CD8-positive, alpha-beta memory T cell (primary cell): Measurements from ENCODE around the gene PSMD2. TPM values are rescaled to one million over a fixed set of nuclear protein-coding genes. Genes with fewer than 3 reads are reported as not detected.

Experiments used
- CTCF ChIA-PET: fragments of 350-600 bp; sonication (Branson Sonifier 250); formaldehyde crosslinking; loops from one replicate; lab custom pipeline; 2021; ENCODE audit warnings: antibody characterized with exemption; lab: Charles Lee
- POLR2A ChIA-PET: fragments of 350-600 bp; sonication (Branson Sonifier 250); formaldehyde crosslinking; loops from one replicate; lab custom pipeline; 2021; ENCODE audit warnings: antibody characterized with exemption; lab: Charles Lee
- DNase-seq, 5 donors: peaks; one replicate each; pipeline versions ENCODE4 v3.0.0 to v3.0.0-alpha.2; 2020 to 2022; ENCODE audit warnings: mixed read lengths in 1 of 5
- H3K27ac ChIP-seq: one replicate; pipeline ENCODE4 v1.7.0; 2013; ENCODE audit warnings: low read depth, mild to moderate bottlenecking, low read length, moderate library complexity
- H3K27me3 ChIP-seq: 2 replicates; pipeline ENCODE4 v1.7.0; 2013; ENCODE audit warnings: low read length, mild to moderate bottlenecking; ENCODE audit not compliant: insufficient read depth, poor library complexity, severe bottlenecking
- H3K36me3 ChIP-seq: 2 replicates; pipeline ENCODE4 v1.7.0; 2013; ENCODE audit warnings: mild to moderate bottlenecking, low read length, moderate library complexity; ENCODE audit not compliant: insufficient read depth
- H3K4me1 ChIP-seq: 2 replicates; pipeline ENCODE4 v1.7.0; 2013; ENCODE audit warnings: mild to moderate bottlenecking, low read length, moderate library complexity; ENCODE audit not compliant: insufficient read depth
- H3K4me3 ChIP-seq: 2 replicates; pipeline ENCODE4 v1.7.0; 2013; ENCODE audit warnings: mild to moderate bottlenecking, low read length
- H3K9me3 ChIP-seq: 2 replicates; pipeline ENCODE4 v1.7.0; 2013; ENCODE audit warnings: mild to moderate bottlenecking, low read length
- H3K27ac Mint-ChIP-seq, 8 donors: one replicate each; pipeline ENCODE4 v1.8.0; 2020 to 2021; ENCODE audit warnings: mixed read lengths in 8 of 8, mild to moderate bottlenecking in 6 of 8, inconsistent platforms in 3 of 8, moderate library complexity in 3 of 8
- H3K27me3 Mint-ChIP-seq, 2 donors: one replicate each; pipeline ENCODE4 v1.8.0; 2020 to 2021; ENCODE audit warnings: mixed read lengths in 2 of 2, mild to moderate bottlenecking in 1 of 2, moderate library complexity in 1 of 2
- H3K36me3 Mint-ChIP-seq, 3 donors: one replicate each; pipeline ENCODE4 v1.8.0; 2020 to 2021; ENCODE audit warnings: mixed read lengths in 3 of 3, inconsistent platforms in 1 of 3, mild to moderate bottlenecking in 1 of 3
- H3K4me1 Mint-ChIP-seq, 3 donors: one replicate each; pipeline ENCODE4 v1.8.0; 2020 to 2021; ENCODE audit warnings: mixed read lengths in 3 of 3, inconsistent platforms in 1 of 3, mild to moderate bottlenecking in 1 of 3
- H3K4me3 Mint-ChIP-seq, 7 donors: one replicate each; pipeline ENCODE4 v1.8.0; 2020 to 2021; ENCODE audit warnings: mixed read lengths in 7 of 7, mild to moderate bottlenecking in 6 of 7, moderate library complexity in 4 of 7, inconsistent platforms in 2 of 7
- H3K9me3 Mint-ChIP-seq, 5 donors: one replicate each; pipeline ENCODE4 v1.8.0; 2020 to 2022; ENCODE audit warnings: mixed read lengths in 5 of 5, mild to moderate bottlenecking in 3 of 5, moderate library complexity in 2 of 5, inconsistent platforms in 1 of 5
- polyA plus RNA-seq: library from polyadenylated mRNA; unstranded; fragments of 300-500 nt; fragmentation: Illumina TruSeq; gene quantifications from one replicate; pipeline ENCODE4 v1.2.3, GENCODE V29; 2021
- total RNA-seq, 2 experiments: library from RNA; stranded (reverse); gene quantifications; one replicate each; pipeline ENCODE4 v1.2.3, GENCODE V29; 2021

The PSMD2 gene
- total and polyA plus RNA-seq, 3 experiments from 2014 or later, result 211 to 342 (median 334) TPM

DNA sequence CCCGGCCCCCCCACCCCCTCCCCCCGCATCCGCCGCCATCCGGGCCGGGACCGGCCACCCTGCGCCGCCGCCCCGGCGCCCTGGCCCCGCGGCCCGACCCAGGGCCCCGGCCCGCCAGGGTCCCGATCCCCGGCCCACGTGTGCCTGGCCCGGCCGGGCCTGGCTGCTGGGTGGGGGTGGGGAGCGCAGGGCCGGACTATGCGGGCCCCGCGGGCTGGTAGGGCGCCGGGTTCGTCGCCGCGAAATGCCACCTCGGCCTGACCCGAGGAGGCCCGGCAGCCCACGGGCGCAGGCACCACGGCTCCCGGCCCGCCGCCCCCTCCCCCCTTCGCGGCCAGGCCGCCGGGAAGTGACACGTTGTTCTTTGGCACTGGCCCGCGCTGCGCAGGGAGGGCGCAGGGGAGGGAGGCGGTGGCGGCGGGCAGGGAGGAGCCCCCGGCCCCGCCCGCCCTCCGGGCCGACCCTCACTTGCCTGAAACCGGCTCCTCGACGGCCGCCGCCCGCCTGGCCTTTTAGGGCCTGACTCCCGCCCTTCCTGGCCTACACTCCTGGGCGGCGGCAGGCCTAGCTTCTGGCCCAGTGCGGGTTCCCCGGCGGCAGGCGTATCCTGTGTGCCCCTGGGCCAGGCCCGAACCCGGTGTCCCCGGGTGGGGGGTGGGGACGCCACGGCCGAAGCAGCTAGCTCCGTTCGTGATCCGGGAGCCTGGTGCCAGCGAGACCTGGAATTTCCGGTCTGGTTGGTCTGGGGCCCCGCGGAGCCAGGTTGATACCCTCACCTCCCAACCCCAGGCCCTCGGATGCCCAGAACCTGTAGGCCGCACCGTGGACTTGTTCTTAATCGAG is 15.9 kb downstream of the PSMD2 start:
- Mint-ChIP-seq H3K4me1 (peaks cover 30 to 43% (median 36%) of the 10 kb centered on the region in 3 donors), H3K9me3 (no peaks in the 10 kb centered on the region), H3K4me3 (peak overlapping the region; percentile 83 to 91 (median 88)), H3K36me3 (peaks cover 0 to 31% (median 3%) of the 10 kb centered on the region in 3 donors), H3K27ac (peak overlapping the region; percentile 88 to 99 (median 96)), H3K27me3 (no peaks in the 10 kb centered on the region)
- Histone ChIP-seq H3K4me1 (peaks cover 22% of the 10 kb centered on the region), H3K9me3 (no peaks in the 10 kb centered on the region), H3K27me3 (no peaks in the 10 kb centered on the region), H3K36me3 (peaks cover 8% of the 10 kb centered on the region), H3K27ac (peak overlapping the region; percentile 82), H3K4me3 (peak overlapping the region; percentile 78)
- CTCF ChIA-PET, result no interaction called here
- peak; percentile 70 to 85 (median 75) for DNase-seq
- POLR2A ChIA-PET, result interaction anchor here (0.7 kb wide), 1 partner anchor 199 kb away, joined by 3 read pairs; no protein-coding TSS in a partner anchor

DNA sequence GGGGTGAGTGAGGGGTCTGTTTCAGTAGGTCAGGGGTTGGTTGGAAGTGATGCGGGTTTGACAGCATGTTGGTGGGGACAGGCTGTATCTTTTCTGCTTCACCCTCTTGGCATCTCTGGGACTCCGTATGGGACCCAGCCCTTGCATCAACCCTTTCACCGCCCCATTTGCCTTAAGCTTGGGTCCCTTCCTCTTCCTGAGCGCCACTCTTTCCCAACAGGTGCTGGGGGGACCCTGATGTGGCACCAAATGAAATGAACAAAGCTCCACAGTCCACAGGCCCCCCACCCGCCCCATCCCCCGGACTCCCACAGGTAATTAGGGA is 16.5 kb downstream of the PSMD2 start:
- no peaks in the 10 kb centered on the region for H3K9me3 ChIP-seq
- H3K27ac ChIP-seq, result peak overlapping the region; percentile 82
- peaks cover 22% of the 10 kb centered on the region for H3K4me1 ChIP-seq
- Mint-ChIP-seq H3K4me3 (peak overlapping the region; percentile 69 to 91 (median 84)), H3K36me3 (peaks cover 0 to 35% (median 2%) of the 10 kb centered on the region in 3 donors), H3K4me1 (peaks cover 30 to 43% (median 36%) of the 10 kb centered on the region in 3 donors), H3K27me3 (no peaks in the 10 kb centered on the region), H3K9me3 (no peaks in the 10 kb centered on the region), H3K27ac (peak overlapping the region; percentile 88 to 99 (median 96))
- H3K27me3 ChIP-seq, result no peaks in the 10 kb centered on the region
- no peak for DNase-seq
- ChIA-PET CTCF (interaction anchor here (0.7 kb wide), 1 partner anchor 431 kb away, joined by 3 read pairs; no protein-coding TSS in a partner anchor), POLR2A (no interaction called here)
- H3K36me3 ChIP-seq, result peaks cover 10% of the 10 kb centered on the region
- H3K4me3 ChIP-seq, result peak overlapping the region; percentile 78

DNA sequence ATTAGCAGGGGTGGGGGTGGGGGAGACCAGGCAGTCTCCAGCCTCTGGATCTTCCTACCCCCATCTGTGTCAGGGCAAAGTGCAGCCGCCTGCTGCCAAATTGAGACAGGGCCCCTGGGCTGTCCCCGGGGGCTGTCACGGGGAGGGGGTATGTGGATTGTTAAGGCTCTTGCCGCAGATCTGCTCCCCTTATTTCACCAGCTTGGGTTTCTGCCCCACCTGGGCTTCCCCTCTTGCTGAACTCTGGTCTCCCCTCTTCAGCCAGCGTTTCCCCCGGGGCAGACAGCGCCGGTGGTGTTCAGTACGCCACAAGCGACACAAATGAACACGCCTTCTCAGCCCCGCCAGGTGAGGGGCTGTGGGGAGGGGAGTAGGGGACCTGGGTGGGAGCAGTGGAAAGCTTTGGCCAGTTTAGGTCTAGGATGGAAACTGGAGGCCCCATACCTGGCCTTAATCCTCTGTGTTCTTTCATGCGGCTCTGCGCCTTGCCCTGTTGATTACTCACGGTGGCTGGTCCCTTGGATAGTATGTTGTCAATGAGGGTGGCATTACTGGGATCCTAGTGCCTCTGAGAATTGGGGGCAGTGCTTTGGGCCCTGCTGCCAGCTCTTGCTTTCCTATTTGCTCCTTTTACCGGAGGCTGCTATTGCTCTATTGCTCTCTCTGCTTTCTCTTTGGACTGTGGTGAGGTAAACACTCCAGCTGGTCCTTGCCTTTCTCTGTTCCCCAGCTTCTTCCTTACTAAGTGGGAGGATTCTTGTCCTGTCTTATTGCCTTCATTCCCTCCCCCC is 17.0 kb downstream of the PSMD2 start:
- no peaks in the 10 kb centered on the region for H3K9me3 ChIP-seq
- peak overlapping the region; percentile 82 for H3K27ac ChIP-seq
- peak overlapping the region; percentile 69 to 91 (median 84) for H3K4me3 Mint-ChIP-seq
- H3K27me3 ChIP-seq, result no peaks in the 10 kb centered on the region
- H3K4me1 ChIP-seq, result peaks cover 22% of the 10 kb centered on the region
- peak overlapping the region; percentile 88 to 99 (median 96) for H3K27ac Mint-ChIP-seq
- DNase-seq, result peak in 1 of 5 donors; percentile 24
- no peaks in the 10 kb centered on the region for H3K9me3 Mint-ChIP-seq
- CTCF ChIA-PET, result interaction anchor here (0.7 kb wide), 2 partner anchors 432 to 1627 kb away, joined by 3 read pairs; no protein-coding TSS in a partner anchor
- H3K36me3 Mint-ChIP-seq, result peaks cover 0 to 41% (median 7%) of the 10 kb centered on the region in 3 donors
- POLR2A ChIA-PET, result no interaction called here
- peaks cover 16% of the 10 kb centered on the region for H3K36me3 ChIP-seq
- peaks cover 30 to 43% (median 36%) of the 10 kb centered on the region in 3 donors for H3K4me1 Mint-ChIP-seq
- peak overlapping the region; percentile 39 for H3K4me3 ChIP-seq
- H3K27me3 Mint-ChIP-seq, result no peaks in the 10 kb centered on the region

DNA sequence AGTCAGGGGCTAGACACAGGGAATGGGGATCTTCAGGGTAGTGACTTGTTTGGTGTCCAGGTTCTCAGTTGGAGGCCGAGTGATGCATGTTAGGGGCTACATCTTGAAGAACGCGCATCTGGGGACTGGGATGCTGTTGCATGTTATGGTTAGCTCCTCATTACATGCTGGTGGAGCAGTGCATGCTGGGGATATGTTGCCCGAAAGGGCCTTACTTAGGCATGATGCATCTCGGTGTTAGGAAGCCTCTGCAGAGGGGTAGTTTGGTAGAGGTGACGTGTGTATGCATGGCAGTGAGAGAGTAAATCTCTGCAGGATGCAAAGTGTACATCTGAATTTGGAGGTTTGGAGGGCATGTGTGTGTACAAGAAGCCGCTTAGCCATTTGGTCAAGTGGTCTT is 17.8 kb downstream of the PSMD2 start:
- H3K9me3 ChIP-seq, result no peaks in the 10 kb centered on the region
- Mint-ChIP-seq H3K27me3 (no peaks in the 10 kb centered on the region), H3K4me1 (peaks cover 30 to 43% (median 36%) of the 10 kb centered on the region in 3 donors), H3K4me3 (peak overlapping the region; percentile 69 to 91 (median 84)), H3K9me3 (no peaks in the 10 kb centered on the region), H3K36me3 (peaks cover 0 to 48% (median 10%) of the 10 kb centered on the region in 3 donors), H3K27ac (peak overlapping the region; percentile 88 to 97 (median 95))
- CTCF ChIA-PET, result interaction anchor here (0.7 kb wide), 1 partner anchor 1626 kb away, joined by 3 read pairs; no protein-coding TSS in a partner anchor
- H3K4me1 ChIP-seq, result peaks cover 22% of the 10 kb centered on the region
- no peak for DNase-seq
- POLR2A ChIA-PET, result interaction anchor here (0.6 kb wide), 1 partner anchor 1282 kb away, joined by 3 read pairs; no protein-coding TSS in a partner anchor
- H3K4me3 ChIP-seq, result no peak overlapping the region
- H3K27me3 ChIP-seq, result no peaks in the 10 kb centered on the region
- H3K27ac ChIP-seq, result peak overlapping the region; percentile 82
- peaks cover 23% of the 10 kb centered on the region for H3K36me3 ChIP-seq

DNA sequence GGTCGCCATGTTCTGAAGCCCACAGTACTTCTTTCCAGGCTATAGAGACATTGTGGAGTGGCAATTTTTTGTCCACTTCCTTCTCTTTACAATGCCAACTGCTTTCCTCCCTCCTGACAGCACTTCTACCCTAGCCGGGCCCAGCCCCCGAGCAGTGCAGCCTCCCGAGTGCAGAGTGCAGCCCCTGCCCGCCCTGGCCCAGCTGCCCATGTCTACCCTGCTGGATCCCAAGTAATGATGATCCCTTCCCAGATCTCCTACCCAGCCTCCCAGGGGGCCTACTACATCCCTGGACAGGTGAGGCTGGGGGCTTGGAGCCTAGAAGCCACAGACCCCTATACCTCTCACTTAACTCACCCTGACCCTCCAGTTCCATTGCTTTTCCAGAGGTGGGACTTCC is 18.2 kb downstream of the PSMD2 start:
- DNase-seq, result no peak
- Histone ChIP-seq H3K4me1 (peaks cover 22% of the 10 kb centered on the region), H3K9me3 (no peaks in the 10 kb centered on the region), H3K4me3 (no peak overlapping the region), H3K27ac (peak overlapping the region; percentile 82), H3K36me3 (peaks cover 27% of the 10 kb centered on the region), H3K27me3 (no peaks in the 10 kb centered on the region)
- Mint-ChIP-seq H3K9me3 (no peaks in the 10 kb centered on the region), H3K4me3 (peak overlapping the region in 6 of 7 donors; percentile 26 to 91 (median 84)), H3K27ac (peak overlapping the region; percentile 88 to 97 (median 95)), H3K27me3 (no peaks in the 10 kb centered on the region), H3K4me1 (peaks cover 30 to 43% (median 36%) of the 10 kb centered on the region in 3 donors), H3K36me3 (peaks cover 0 to 52% (median 10%) of the 10 kb centered on the region in 3 donors)
- ChIA-PET CTCF (no interaction called here), POLR2A (interaction anchor here (0.6 kb wide), 1 partner anchor 1283 kb away, joined by 3 read pairs; no protein-coding TSS in a partner anchor)

DNA sequence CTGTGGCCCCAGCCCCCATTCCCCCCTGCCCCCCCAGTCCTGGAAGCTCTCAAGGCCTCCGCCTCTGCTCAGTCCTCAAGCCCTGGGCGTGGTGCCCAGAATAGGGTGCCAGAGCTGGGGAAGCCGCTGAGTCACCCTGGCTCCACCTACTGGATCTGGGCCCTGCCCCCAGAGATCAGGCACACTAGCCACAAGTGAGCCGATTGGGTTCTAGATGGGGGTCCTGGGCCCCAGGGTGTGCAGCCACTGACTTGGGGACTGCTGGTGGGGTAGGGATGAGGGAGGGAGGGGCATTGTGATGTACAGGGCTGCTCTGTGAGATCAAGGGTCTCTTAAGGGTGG is 21.0 kb downstream of the PSMD2 start:
- no peak for DNase-seq
- no peaks in the 10 kb centered on the region for H3K9me3 ChIP-seq
- no peaks in the 10 kb centered on the region for H3K27me3 Mint-ChIP-seq
- ChIA-PET CTCF (no interaction called here), POLR2A (no interaction called here)
- H3K4me3 ChIP-seq, result no peak overlapping the region
- H3K9me3 Mint-ChIP-seq, result no peaks in the 10 kb centered on the region
- peaks cover 29 to 39% (median 31%) of the 10 kb centered on the region in 3 donors for H3K4me1 Mint-ChIP-seq
- H3K4me1 ChIP-seq, result peaks cover 22% of the 10 kb centered on the region
- no peak overlapping the region for H3K4me3 Mint-ChIP-seq
- peak overlapping the region in 2 of 8 donors; percentile 12 to 68 for H3K27ac Mint-ChIP-seq
- H3K27ac ChIP-seq, result no peak overlapping the region
- peaks cover 0 to 80% (median 20%) of the 10 kb centered on the region in 3 donors for H3K36me3 Mint-ChIP-seq
- no peaks in the 10 kb centered on the region for H3K27me3 ChIP-seq
- H3K36me3 ChIP-seq, result peaks cover 56% of the 10 kb centered on the region

DNA sequence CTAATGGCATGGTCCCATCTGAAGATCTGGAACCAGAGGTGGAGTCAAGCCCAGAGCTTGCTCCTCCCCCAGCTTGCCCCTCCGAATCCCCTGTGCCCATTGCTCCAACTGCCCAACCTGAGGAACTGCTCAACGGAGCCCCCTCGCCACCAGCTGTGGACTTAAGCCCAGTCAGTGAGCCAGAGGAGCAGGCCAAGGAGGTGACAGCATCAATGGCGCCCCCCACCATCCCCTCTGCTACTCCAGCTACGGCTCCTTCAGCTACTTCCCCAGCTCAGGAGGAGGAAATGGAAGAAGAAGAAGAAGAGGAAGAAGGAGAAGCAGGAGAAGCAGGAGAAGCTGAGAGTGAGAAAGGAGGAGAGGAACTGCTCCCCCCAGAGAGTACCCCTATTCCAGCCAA is 22.6 kb downstream of the PSMD2 start:
- H3K36me3 Mint-ChIP-seq, result peaks cover 0 to 91% (median 20%) of the 10 kb centered on the region in 3 donors
- H3K9me3 ChIP-seq, result no peaks in the 10 kb centered on the region
- H3K4me3 ChIP-seq, result no peak overlapping the region
- no peak overlapping the region for H3K4me3 Mint-ChIP-seq
- peaks cover 21 to 26% (median 22%) of the 10 kb centered on the region in 3 donors for H3K4me1 Mint-ChIP-seq
- ChIA-PET POLR2A (no interaction called here), CTCF (no interaction called here)
- H3K27ac ChIP-seq, result no peak overlapping the region
- H3K27ac Mint-ChIP-seq, result peak overlapping the region in 2 of 8 donors; percentile 56 to 68
- peaks cover 67% of the 10 kb centered on the region for H3K36me3 ChIP-seq
- no peaks in the 10 kb centered on the region for H3K27me3 Mint-ChIP-seq
- no peaks in the 10 kb centered on the region for H3K27me3 ChIP-seq
- H3K4me1 ChIP-seq, result peaks cover 11% of the 10 kb centered on the region
- no peak for DNase-seq
- H3K9me3 Mint-ChIP-seq, result no peaks in the 10 kb centered on the region
